ENCODE results near the gene SLC44A1. TPM values are rescaled to one million over a fixed set of nuclear protein-coding genes. Genes with fewer than 3 reads are reported as not detected.

Gene SLC44A1
- total RNA-seq, 1 experiment from 2014 or later, result 15.2 TPM

- BruUV-seq (replicated peaks), result no TSS peak
- no peak overlapping the region for H3K4me3 Mint-ChIP-seq (ENCODE audit: unreplicated experiment)
- CTCF ChIA-PET, result interaction anchor here (0.6 to 1.1 kb wide), 2 partner anchors 8 to 185 kb away, joined by 3 read pairs; no protein-coding TSS in a partner anchor
- H3K4me1 Mint-ChIP-seq (ENCODE audit: insufficient read depth, unreplicated experiment), result peaks cover 6% of the 10 kb centered on the region
- TF ChIP-seq CTCF (IDR thresholded peaks at IDR 0.05; ENCODE audit: unreplicated experiment), result no peak
- H3K27ac Mint-ChIP-seq (ENCODE audit: low read depth, unreplicated experiment), result no peak overlapping the region
- POLR2A ChIA-PET, result interaction anchor here (0.7 kb wide), 2 partner anchors 62 to 132 kb away, joined by 3 read pairs; no protein-coding TSS in a partner anchor
- H3K27me3 Mint-ChIP-seq (ENCODE audit: insufficient read depth, unreplicated experiment), result no peaks in the 10 kb centered on the region
- intact Hi-C loops (cut with micrococcal nuclease), result loop anchor here (10.0 kb wide), 1 partner anchor 101 kb away; the partner anchor contains the start of gene SLC44A1
- no peak for DNase-seq (ENCODE audit: unreplicated experiment)
- H3K9me3 Mint-ChIP-seq (ENCODE audit: unreplicated experiment), result no peaks in the 10 kb centered on the region
- H3K36me3 Mint-ChIP-seq (ENCODE audit: insufficient read depth, unreplicated experiment), result no peaks in the 10 kb centered on the region
These were observed 101.2 kb downstream of the SLC44A1 start for GRCh38 chr9:105345626-105346025.

GRCh38 chr9:105346273-105346672, 101.8 kb downstream of the SLC44A1 start:
- intact Hi-C loops (cut with micrococcal nuclease), result loop anchor here (10.0 kb wide), 1 partner anchor 101 kb away; the partner anchor contains the start of gene SLC44A1
- TF ChIP-seq CTCF (IDR thresholded peaks at IDR 0.05; ENCODE audit: unreplicated experiment), result no peak
- CTCF ChIA-PET, result interaction anchor here (0.6 to 0.7 kb wide), 2 partner anchors 12 to 182 kb away, joined by 3 read pairs; no protein-coding TSS in a partner anchor
- no peak for DNase-seq (ENCODE audit: unreplicated experiment)
- Mint-ChIP-seq H3K4me1 (ENCODE audit: insufficient read depth, unreplicated experiment) (peaks cover 6% of the 10 kb centered on the region), H3K27me3 (ENCODE audit: insufficient read depth, unreplicated experiment) (no peaks in the 10 kb centered on the region), H3K27ac (ENCODE audit: low read depth, unreplicated experiment) (no peak overlapping the region), H3K9me3 (ENCODE audit: unreplicated experiment) (no peaks in the 10 kb centered on the region), H3K4me3 (ENCODE audit: unreplicated experiment) (no peak overlapping the region), H3K36me3 (ENCODE audit: insufficient read depth, unreplicated experiment) (no peaks in the 10 kb centered on the region)
- no TSS peak for BruUV-seq (replicated peaks)
- POLR2A ChIA-PET, result interaction anchor here (0.7 to 1.9 kb wide), 2 partner anchors 61 to 101 kb away, joined by 3 to 6 read pairs; partner anchors contain the start of gene SLC44A1

GRCh38 chr9:105354448-105354847, 110.0 kb downstream of the SLC44A1 start:
- no TSS peak for BruUV-seq (replicated peaks)
- no peaks in the 10 kb centered on the region for H3K36me3 Mint-ChIP-seq (ENCODE audit: insufficient read depth, unreplicated experiment)
- H3K4me1 Mint-ChIP-seq (ENCODE audit: insufficient read depth, unreplicated experiment), result peaks cover 7% of the 10 kb centered on the region
- TF ChIP-seq CTCF (IDR thresholded peaks at IDR 0.05; ENCODE audit: unreplicated experiment), result no peak
- DNase-seq (ENCODE audit: unreplicated experiment), result no peak
- no peaks in the 10 kb centered on the region for H3K9me3 Mint-ChIP-seq (ENCODE audit: unreplicated experiment)
- POLR2A ChIA-PET, result interaction anchor here (1.4 kb wide), 1 partner anchor 16 kb away, joined by 3 read pairs; no protein-coding TSS in a partner anchor
- H3K27ac Mint-ChIP-seq (ENCODE audit: low read depth, unreplicated experiment), result no peak overlapping the region
- CTCF ChIA-PET, result interaction anchor here (0.7 kb wide), 1 partner anchor 9 kb away, joined by 3 read pairs; no protein-coding TSS in a partner anchor
- no peaks in the 10 kb centered on the region for H3K27me3 Mint-ChIP-seq (ENCODE audit: insufficient read depth, unreplicated experiment)
- intact Hi-C loops (cut with micrococcal nuclease), result no loop called here
- no peak overlapping the region for H3K4me3 Mint-ChIP-seq (ENCODE audit: unreplicated experiment)

- CTCF ChIA-PET, result interaction anchor here (1.0 to 1.1 kb wide), 2 partner anchors 11 to 195 kb away, joined by 3 to 4 read pairs; no protein-coding TSS in a partner anchor
- TF ChIP-seq CTCF (IDR thresholded peaks at IDR 0.05; ENCODE audit: unreplicated experiment), result no peak
- intact Hi-C loops (cut with micrococcal nuclease), result no loop called here
- no peak for DNase-seq (ENCODE audit: unreplicated experiment)
- Mint-ChIP-seq H3K27ac (ENCODE audit: low read depth, unreplicated experiment) (no peak overlapping the region), H3K4me1 (ENCODE audit: insufficient read depth, unreplicated experiment) (peaks cover 7% of the 10 kb centered on the region), H3K36me3 (ENCODE audit: insufficient read depth, unreplicated experiment) (no peaks in the 10 kb centered on the region), H3K9me3 (ENCODE audit: unreplicated experiment) (no peaks in the 10 kb centered on the region), H3K4me3 (ENCODE audit: unreplicated experiment) (no peak overlapping the region), H3K27me3 (ENCODE audit: insufficient read depth, unreplicated experiment) (no peaks in the 10 kb centered on the region)
- POLR2A ChIA-PET, result interaction anchor here (1.4 kb wide), 1 partner anchor 14 kb away, joined by 3 read pairs; no protein-coding TSS in a partner anchor
- no TSS peak for BruUV-seq (replicated peaks)
These were observed 111.3 kb downstream of the SLC44A1 start for GRCh38 chr9:105355781-105356180.

Data from MCF 10A (cell line).